ENCODE data around the gene CHST7. TPM values are rescaled to one million over a fixed set of nuclear protein-coding genes. Genes with fewer than 3 reads are reported as not detected.

Gene CHST7
- total RNA-seq, 1 donor from 2014 or later = 1.1 TPM

DNA sequence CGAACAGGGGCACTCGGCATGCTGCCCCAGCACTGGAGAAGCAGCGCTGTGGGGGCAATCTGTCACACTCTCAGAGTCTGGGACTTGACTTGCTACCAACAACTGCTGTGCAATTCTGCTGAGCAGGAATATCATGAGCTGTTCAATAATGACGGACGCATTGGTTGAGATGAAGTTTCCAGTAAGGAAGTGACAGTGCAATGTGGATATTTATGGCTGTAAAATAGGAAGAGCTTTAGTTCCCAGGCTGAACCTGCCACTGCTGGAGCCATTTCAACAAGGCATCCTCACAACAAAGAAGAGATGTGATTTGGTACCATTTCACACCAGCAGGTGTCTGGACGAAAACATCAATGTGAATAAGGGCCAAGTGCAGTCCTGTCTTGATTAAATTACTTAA lies 24.2 kb downstream of the CHST7 start:
- Mint-ChIP-seq H3K4me1 (ENCODE audit: low read depth) (no peaks in the 10 kb centered on the region), H3K4me3 (ENCODE audit: low read depth) (no peak overlapping the region), H3K27ac (no peak overlapping the region), H3K9me3 (ENCODE audit: low read depth) (peaks cover 13% of the 10 kb centered on the region), H3K27me3 (no peaks in the 10 kb centered on the region), H3K36me3 (ENCODE audit: insufficient read depth) (peaks cover 5% of the 10 kb centered on the region)
- DNase-seq (ENCODE audit: low spot score, unreplicated experiment) = no peak
- no peak for TF ChIP-seq CTCF (IDR thresholded peaks at IDR 0.05; ENCODE audit: unreplicated experiment)

DNA sequence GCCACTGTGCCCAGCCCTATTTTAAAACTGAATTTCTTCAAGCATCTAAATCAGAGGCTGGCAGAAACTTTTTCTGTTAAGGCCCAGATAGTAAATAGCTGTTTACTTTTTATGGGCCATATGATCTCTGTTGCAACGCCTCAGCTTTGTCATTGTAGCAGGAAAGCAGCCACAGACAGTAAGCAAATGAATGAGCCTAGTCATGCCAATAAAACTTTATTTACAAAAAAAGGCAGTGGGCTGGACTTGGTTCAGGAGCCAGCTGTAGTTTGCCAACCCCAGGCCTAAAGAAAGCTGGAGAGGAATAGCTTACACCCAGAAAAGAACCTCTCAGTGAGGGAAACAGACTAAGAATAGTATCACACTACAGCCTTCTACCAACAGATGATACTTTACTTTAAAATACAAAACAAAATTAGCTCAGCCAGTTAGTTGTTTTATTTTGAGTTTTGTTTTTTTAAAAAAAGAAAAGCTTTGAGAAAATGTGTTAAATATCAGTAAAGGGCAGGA lies 25.5 kb downstream of the CHST7 start:
- Mint-ChIP-seq H3K27me3 (no peaks in the 10 kb centered on the region), H3K4me1 (ENCODE audit: low read depth) (no peaks in the 10 kb centered on the region), H3K36me3 (ENCODE audit: insufficient read depth) (peaks cover 5% of the 10 kb centered on the region), H3K27ac (no peak overlapping the region), H3K4me3 (ENCODE audit: low read depth) (no peak overlapping the region), H3K9me3 (ENCODE audit: low read depth) (peaks cover 8% of the 10 kb centered on the region)
- TF ChIP-seq CTCF (IDR thresholded peaks at IDR 0.05; ENCODE audit: unreplicated experiment) = no peak
- no peak for DNase-seq (ENCODE audit: low spot score, unreplicated experiment)

DNA sequence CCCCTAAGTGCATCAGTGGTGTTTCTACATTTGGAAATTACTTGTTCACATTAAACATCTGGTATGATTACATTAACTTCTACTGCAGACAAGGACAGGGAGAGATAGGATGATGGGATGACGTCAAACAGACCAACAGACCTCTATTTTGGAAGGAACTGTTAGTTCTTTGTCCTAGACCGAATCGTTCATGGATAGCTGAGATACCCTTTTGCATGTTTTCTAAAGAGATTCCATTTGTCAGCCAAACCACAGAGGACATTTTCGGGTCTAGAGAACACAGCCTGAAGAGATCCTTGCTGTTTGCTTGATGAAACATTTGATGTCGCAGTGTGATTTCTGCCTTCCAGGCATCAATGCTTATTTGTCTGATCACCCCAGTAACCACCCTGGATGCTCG lies 27.7 kb downstream of the CHST7 start:
- no peak for TF ChIP-seq CTCF (IDR thresholded peaks at IDR 0.05; ENCODE audit: unreplicated experiment)
- no peak overlapping the region for H3K27ac Mint-ChIP-seq
- H3K36me3 Mint-ChIP-seq (ENCODE audit: insufficient read depth) = peaks cover 5% of the 10 kb centered on the region
- no peaks in the 10 kb centered on the region for H3K27me3 Mint-ChIP-seq
- H3K9me3 Mint-ChIP-seq (ENCODE audit: low read depth) = peaks cover 8% of the 10 kb centered on the region
- DNase-seq (ENCODE audit: low spot score, unreplicated experiment) = no peak
- H3K4me1 Mint-ChIP-seq (ENCODE audit: low read depth) = no peaks in the 10 kb centered on the region
- no peak overlapping the region for H3K4me3 Mint-ChIP-seq (ENCODE audit: low read depth)

DNA sequence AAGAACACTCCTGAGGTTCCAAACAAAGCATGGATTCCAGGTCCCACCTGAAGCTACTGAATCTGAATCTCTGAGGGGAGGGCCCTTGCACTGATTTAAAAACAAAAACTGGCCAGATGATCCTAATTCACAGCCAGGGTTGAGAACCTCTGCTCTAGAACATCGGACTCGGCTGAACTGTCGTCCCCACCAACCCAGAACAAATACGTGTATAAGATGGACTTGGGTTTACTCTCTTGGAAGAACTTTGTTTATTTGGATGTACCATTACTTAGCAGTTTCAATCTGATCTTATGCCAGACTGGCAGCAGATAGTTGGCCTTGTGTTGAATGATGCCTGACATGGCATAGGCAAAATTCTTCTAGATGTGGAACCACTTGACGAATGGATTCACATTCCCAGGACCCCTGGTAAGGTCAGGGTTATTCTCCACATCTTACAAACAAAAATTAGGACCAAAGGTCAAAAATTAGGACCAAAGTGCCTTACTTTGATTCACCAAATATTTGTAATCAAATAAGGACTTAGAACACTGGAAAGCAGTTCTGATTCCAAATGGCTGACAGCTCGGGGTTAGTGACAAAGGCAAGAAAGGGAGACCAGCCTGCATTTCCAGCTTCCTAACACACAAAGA lies 29.0 kb downstream of the CHST7 start:
- Mint-ChIP-seq H3K9me3 (ENCODE audit: low read depth) (peaks cover 8% of the 10 kb centered on the region), H3K27ac (no peak overlapping the region)

GRCh38 chrX:46607916-46608315 lies 34.4 kb downstream of the CHST7 start:
- Mint-ChIP-seq H3K27ac (no peak overlapping the region), H3K36me3 (ENCODE audit: insufficient read depth) (no peaks in the 10 kb centered on the region), H3K4me3 (ENCODE audit: low read depth) (no peak overlapping the region), H3K4me1 (ENCODE audit: low read depth) (no peaks in the 10 kb centered on the region), H3K9me3 (ENCODE audit: low read depth) (no peaks in the 10 kb centered on the region), H3K27me3 (no peaks in the 10 kb centered on the region)
- TF ChIP-seq CTCF (IDR thresholded peaks at IDR 0.05; ENCODE audit: unreplicated experiment) = no peak
- DNase-seq (ENCODE audit: low spot score, unreplicated experiment) = no peak

More for the DNA sequence above, 29.0 kb downstream of the CHST7 start:
- TF ChIP-seq CTCF (IDR thresholded peaks at IDR 0.05; ENCODE audit: unreplicated experiment) = no peak
- Mint-ChIP-seq H3K27me3 (no peaks in the 10 kb centered on the region), H3K4me3 (ENCODE audit: low read depth) (no peak overlapping the region), H3K4me1 (ENCODE audit: low read depth) (no peaks in the 10 kb centered on the region), H3K36me3 (ENCODE audit: insufficient read depth) (peaks cover 5% of the 10 kb centered on the region)
- DNase-seq (ENCODE audit: low spot score, unreplicated experiment) = no peak
